NB4 (cell line): ENCODE measurements around the gene PALD1.

Source experiments
- POLR2A ChIP-seq: IDR thresholded peaks from 2 replicates; pipeline ENCODE4 v1.6.1; 2011; ENCODE audit warnings: mild to moderate bottlenecking; ENCODE audit not compliant: insufficient read length; ENCODE audit errors: extremely low read depth
- TF ChIP-seq, protein P1 (sequence below): IDR thresholded peaks from one replicate; pipeline ENCODE4 v1.5.1; 2012; ENCODE audit warnings: low read depth, low read length
- TF ChIP-seq, protein P2 (sequence below): IDR thresholded peaks from 2 replicates; pipeline ENCODE4 v1.6.1; 2011; ENCODE audit warnings: low read depth, low read length

DNA sequence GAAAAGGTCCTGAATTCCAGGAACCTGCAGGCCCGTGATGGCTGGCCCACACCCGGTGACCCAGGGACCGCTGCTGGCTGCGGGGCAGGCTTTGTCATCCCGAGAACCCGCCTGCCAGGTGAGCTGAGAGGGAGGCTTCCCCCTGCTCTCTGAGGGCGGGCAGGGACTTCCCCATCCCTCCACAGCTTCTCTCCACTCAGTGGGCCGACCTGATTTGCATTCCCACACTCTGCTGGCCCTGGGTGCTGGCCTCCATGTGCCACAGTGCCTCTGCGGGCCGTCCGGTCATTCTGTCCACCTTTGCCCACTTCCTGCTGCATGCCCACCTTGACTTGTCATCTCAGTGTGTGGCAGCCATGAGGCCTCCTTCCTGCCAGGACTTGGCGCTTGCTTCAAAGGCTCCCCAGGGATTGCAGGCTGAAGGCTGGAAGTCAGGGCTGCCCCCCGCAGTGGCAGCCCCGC, 35.3 kb downstream of the PALD1 start:
- TF ChIP-seq, protein P1, sequence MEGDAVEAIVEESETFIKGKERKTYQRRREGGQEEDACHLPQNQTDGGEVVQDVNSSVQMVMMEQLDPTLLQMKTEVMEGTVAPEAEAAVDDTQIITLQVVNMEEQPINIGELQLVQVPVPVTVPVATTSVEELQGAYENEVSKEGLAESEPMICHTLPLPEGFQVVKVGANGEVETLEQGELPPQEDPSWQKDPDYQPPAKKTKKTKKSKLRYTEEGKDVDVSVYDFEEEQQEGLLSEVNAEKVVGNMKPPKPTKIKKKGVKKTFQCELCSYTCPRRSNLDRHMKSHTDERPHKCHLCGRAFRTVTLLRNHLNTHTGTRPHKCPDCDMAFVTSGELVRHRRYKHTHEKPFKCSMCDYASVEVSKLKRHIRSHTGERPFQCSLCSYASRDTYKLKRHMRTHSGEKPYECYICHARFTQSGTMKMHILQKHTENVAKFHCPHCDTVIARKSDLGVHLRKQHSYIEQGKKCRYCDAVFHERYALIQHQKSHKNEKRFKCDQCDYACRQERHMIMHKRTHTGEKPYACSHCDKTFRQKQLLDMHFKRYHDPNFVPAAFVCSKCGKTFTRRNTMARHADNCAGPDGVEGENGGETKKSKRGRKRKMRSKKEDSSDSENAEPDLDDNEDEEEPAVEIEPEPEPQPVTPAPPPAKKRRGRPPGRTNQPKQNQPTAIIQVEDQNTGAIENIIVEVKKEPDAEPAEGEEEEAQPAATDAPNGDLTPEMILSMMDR = no peak
- TF ChIP-seq, protein P2, sequence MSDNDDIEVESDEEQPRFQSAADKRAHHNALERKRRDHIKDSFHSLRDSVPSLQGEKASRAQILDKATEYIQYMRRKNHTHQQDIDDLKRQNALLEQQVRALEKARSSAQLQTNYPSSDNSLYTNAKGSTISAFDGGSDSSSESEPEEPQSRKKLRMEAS = no peak
- no peak for TF ChIP-seq POLR2A
